T-helper 2 cell treated with Interferon-gamma antibody and Interleukin-4, amounts not matched to agents 5 μg/mL and 100 μg/mL, for 36 hours (primary cell): ENCODE data around the gene TMEM18.
"Not testable (repeated sequence)": the region's sequence is repeated elsewhere in the genome, so short reads cannot be mapped to it uniquely, and the experiment has no call there.

ENCODE experiments used
- DNase-seq: peaks from one replicate; pipeline ENCODE4 v3.0.0; 2021; ENCODE audit warnings: low spot score
- H3K27ac Mint-ChIP-seq: one replicate; pipeline ENCODE4 v1.8.0; 2021; ENCODE audit warnings: mild to moderate bottlenecking, mixed read lengths
- H3K27me3 Mint-ChIP-seq: one replicate; pipeline ENCODE4 v1.8.0; 2021; ENCODE audit warnings: low read depth, mixed read lengths
- H3K36me3 Mint-ChIP-seq: one replicate; pipeline ENCODE4 v1.8.0; 2021; ENCODE audit warnings: low read depth, mixed read lengths
- H3K4me1 Mint-ChIP-seq: one replicate; pipeline ENCODE4 v1.8.0; 2021; ENCODE audit warnings: low read depth, mixed read lengths
- H3K4me3 Mint-ChIP-seq: one replicate; pipeline ENCODE4 v1.8.0; 2022; ENCODE audit warnings: mild to moderate bottlenecking, moderate library complexity, mixed read lengths
- H3K9me3 Mint-ChIP-seq: one replicate; pipeline ENCODE4 v1.8.0; 2021; ENCODE audit warnings: mixed read lengths

The TMEM18 gene

DNA sequence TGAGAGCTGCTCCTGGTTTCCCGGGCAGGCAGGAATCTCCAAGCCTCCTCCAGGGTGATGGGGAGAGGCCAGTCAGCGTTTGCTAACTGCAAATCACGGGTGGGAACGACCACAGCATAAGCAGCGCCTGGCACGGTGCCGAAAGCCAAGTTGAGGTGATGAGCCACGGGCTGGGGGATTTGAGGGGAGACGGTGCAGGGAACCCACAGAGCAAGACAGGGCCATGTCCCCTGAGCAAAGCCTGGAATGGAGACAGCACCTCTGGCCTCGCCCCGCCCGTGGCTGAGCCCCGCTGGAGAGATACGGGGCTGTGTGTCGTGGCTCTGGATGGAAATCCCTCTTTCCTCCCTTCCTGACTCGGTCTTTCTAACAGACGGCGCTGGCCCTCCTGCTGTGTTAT is 31.5 kb upstream of the TMEM18 start:
- no peak for DNase-seq
- no peaks in the 10 kb centered on the region for H3K36me3 Mint-ChIP-seq
- no peaks in the 10 kb centered on the region for H3K9me3 Mint-ChIP-seq
- H3K4me3 Mint-ChIP-seq: no peak overlapping the region
- H3K27me3 Mint-ChIP-seq: peaks cover 14% of the 10 kb centered on the region
- no peaks in the 10 kb centered on the region for H3K4me1 Mint-ChIP-seq
- no peak overlapping the region for H3K27ac Mint-ChIP-seq

- H3K27ac Mint-ChIP-seq: no peak overlapping the region
- no peaks in the 10 kb centered on the region for H3K9me3 Mint-ChIP-seq
- no peak for DNase-seq
- H3K36me3 Mint-ChIP-seq: no peaks in the 10 kb centered on the region
- peaks cover 4% of the 10 kb centered on the region for H3K27me3 Mint-ChIP-seq
- H3K4me1 Mint-ChIP-seq: no peaks in the 10 kb centered on the region
- no peak overlapping the region for H3K4me3 Mint-ChIP-seq
Observed at GRCh38 chr2:705971-706511, 28.8 kb upstream of the TMEM18 start.

- DNase-seq, H3K4me3 Mint-ChIP-seq, H3K27ac Mint-ChIP-seq, H3K4me1 Mint-ChIP-seq, H3K9me3 Mint-ChIP-seq, H3K36me3 Mint-ChIP-seq, H3K27me3 Mint-ChIP-seq: not testable (repeated sequence)
Observed at GRCh38 chr2:702765-703164, 25.6 kb upstream of the TMEM18 start.

- Mint-ChIP-seq H3K36me3 (no peaks in the 10 kb centered on the region), H3K27me3 (peaks cover 16% of the 10 kb centered on the region), H3K9me3 (no peaks in the 10 kb centered on the region), H3K27ac (no peak overlapping the region), H3K4me1 (no peaks in the 10 kb centered on the region), H3K4me3 (no peak overlapping the region)
- DNase-seq: no peak
Observed at GRCh38 chr2:696999-697627, 19.9 kb upstream of the TMEM18 start.

DNA sequence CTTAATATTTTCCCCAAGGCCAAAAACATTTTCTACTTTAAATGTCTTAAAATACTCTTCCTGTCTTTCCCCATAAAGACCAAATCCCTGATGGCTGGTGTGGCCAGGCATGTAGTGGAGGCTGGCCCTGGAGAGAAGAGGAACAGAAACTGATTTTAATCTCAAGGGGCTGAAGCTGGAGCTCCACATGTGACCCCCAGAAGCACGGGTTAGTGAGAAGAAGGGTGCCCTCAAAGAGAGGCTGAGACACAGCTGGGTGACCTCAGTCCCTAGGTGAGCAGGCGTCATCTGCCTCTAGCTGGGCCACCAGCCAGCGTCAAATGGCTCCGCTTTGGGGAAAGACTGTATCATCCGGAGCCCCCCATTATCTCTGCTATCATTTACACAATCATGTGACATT is 19.3 kb upstream of the TMEM18 start:
- Mint-ChIP-seq H3K9me3 (no peaks in the 10 kb centered on the region), H3K27ac (no peak overlapping the region), H3K4me1 (no peaks in the 10 kb centered on the region), H3K4me3 (no peak overlapping the region), H3K27me3 (peaks cover 16% of the 10 kb centered on the region), H3K36me3 (no peaks in the 10 kb centered on the region)
- no peak for DNase-seq

- Mint-ChIP-seq H3K27me3 (peaks cover 21% of the 10 kb centered on the region), H3K4me3 (no peak overlapping the region)
Observed at GRCh38 chr2:694906-695510, 17.8 kb upstream of the TMEM18 start.

DNA sequence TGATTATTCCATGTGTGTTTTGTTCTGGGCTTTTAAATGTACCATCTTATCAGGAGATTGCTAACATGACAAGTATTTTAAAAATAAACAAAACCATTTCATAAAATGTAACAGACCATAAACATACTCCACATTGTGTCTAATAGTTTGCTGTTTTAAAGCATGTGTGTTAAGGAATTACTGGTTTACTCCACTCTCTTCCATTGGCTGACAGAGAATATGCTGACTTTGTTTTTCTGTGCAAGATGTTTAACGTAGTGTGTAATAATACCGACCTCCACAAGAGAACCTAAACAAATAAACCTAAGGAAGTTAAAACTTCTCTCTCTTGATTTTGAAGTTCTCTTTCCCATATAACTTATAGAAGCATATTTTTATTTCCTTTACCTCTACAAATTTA is 17.0 kb upstream of the TMEM18 start:
- H3K36me3 Mint-ChIP-seq: no peaks in the 10 kb centered on the region
- no peak overlapping the region for H3K27ac Mint-ChIP-seq
- peaks cover 21% of the 10 kb centered on the region for H3K27me3 Mint-ChIP-seq
- no peak for DNase-seq
- no peak overlapping the region for H3K4me3 Mint-ChIP-seq
- H3K9me3 Mint-ChIP-seq: no peaks in the 10 kb centered on the region
- no peaks in the 10 kb centered on the region for H3K4me1 Mint-ChIP-seq

More at GRCh38 chr2:694906-695510, 17.8 kb upstream of the TMEM18 start:
- Mint-ChIP-seq H3K4me1 (no peaks in the 10 kb centered on the region), H3K27ac (no peak overlapping the region), H3K9me3 (no peaks in the 10 kb centered on the region), H3K36me3 (no peaks in the 10 kb centered on the region)
- no peak for DNase-seq

DNA sequence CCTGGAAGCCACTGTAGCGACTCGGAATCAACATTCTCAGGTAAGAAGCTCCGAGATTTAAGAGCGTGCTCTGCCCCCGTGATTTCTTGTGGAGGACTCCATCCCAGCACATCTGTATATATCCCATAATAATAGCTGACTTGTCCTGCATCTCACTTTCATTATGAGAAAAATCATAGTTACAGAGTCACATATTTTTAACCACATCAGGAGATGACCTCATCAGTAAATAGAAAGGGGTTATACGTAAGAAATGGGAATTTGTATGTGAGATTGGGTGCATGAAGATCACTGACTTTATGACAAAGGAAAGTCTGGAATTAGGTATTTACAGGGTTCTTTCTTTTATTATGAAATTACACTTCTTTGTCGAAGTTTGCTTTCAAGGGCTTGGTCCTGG is 16.4 kb upstream of the TMEM18 start:
- H3K9me3 Mint-ChIP-seq: no peaks in the 10 kb centered on the region
- no peak for DNase-seq

GRCh38 chr2:692767-693166 is 15.6 kb upstream of the TMEM18 start:
- H3K4me3 Mint-ChIP-seq: no peak overlapping the region
- H3K36me3 Mint-ChIP-seq: no peaks in the 10 kb centered on the region
- H3K27ac Mint-ChIP-seq: no peak overlapping the region
- no peak for DNase-seq
- H3K27me3 Mint-ChIP-seq: peaks cover 25% of the 10 kb centered on the region
- H3K4me1 Mint-ChIP-seq: peaks cover 3% of the 10 kb centered on the region
- peaks cover 6% of the 10 kb centered on the region for H3K9me3 Mint-ChIP-seq

More for the DNA sequence above, 16.4 kb upstream of the TMEM18 start:
- Mint-ChIP-seq H3K36me3 (no peaks in the 10 kb centered on the region), H3K27me3 (peaks cover 21% of the 10 kb centered on the region), H3K4me1 (no peaks in the 10 kb centered on the region), H3K27ac (no peak overlapping the region), H3K4me3 (no peak overlapping the region)

- DNase-seq: no peak
- Mint-ChIP-seq H3K36me3 (no peaks in the 10 kb centered on the region), H3K4me1 (peaks cover 3% of the 10 kb centered on the region), H3K4me3 (no peak overlapping the region), H3K9me3 (peaks cover 6% of the 10 kb centered on the region), H3K27me3 (peaks cover 21% of the 10 kb centered on the region), H3K27ac (no peak overlapping the region)
Observed at GRCh38 chr2:691821-692761, 14.9 kb upstream of the TMEM18 start.

GRCh38 chr2:690799-691198 is 13.6 kb upstream of the TMEM18 start:
- no peak for DNase-seq
- peaks cover 15% of the 10 kb centered on the region for H3K9me3 Mint-ChIP-seq
- peaks cover 3% of the 10 kb centered on the region for H3K4me1 Mint-ChIP-seq
- no peak overlapping the region for H3K27ac Mint-ChIP-seq
- H3K36me3 Mint-ChIP-seq: peaks cover 2% of the 10 kb centered on the region
- no peak overlapping the region for H3K4me3 Mint-ChIP-seq
- H3K27me3 Mint-ChIP-seq: peaks cover 24% of the 10 kb centered on the region

GRCh38 chr2:689877-690510 is 12.8 kb upstream of the TMEM18 start:
- Mint-ChIP-seq H3K27me3 (peaks cover 24% of the 10 kb centered on the region), H3K4me3 (no peak overlapping the region), H3K9me3 (peaks cover 20% of the 10 kb centered on the region), H3K4me1 (peaks cover 3% of the 10 kb centered on the region), H3K36me3 (peaks cover 4% of the 10 kb centered on the region), H3K27ac (no peak overlapping the region)
- DNase-seq: no peak

DNA sequence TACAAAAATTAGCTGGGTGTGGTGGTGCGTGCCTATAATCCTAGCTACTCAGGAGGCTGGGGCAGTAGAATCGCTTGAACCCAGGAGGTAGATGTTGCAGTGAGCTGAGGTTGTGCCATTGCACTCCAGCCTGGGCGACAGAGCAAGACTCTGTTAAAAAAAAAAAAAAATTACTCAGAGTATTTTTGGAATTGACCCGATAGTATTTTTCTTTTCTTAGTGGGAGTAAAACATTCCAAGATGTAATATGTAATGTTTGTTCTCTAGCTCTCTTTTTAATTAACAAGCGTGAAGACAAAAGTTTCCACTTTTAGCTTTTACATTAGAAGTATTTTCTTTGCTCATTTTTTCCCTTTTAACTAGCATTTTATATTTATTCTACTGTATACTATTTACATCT is 12.0 kb upstream of the TMEM18 start:
- H3K4me1 Mint-ChIP-seq: peaks cover 3% of the 10 kb centered on the region
- peaks cover 19% of the 10 kb centered on the region for H3K27me3 Mint-ChIP-seq
- H3K9me3 Mint-ChIP-seq: peaks cover 27% of the 10 kb centered on the region
- peaks cover 6% of the 10 kb centered on the region for H3K36me3 Mint-ChIP-seq
- no peak overlapping the region for H3K4me3 Mint-ChIP-seq
- H3K27ac Mint-ChIP-seq: no peak overlapping the region
- DNase-seq: no peak
